GM18858 (cell line): ENCODE results near the gene PXDN.

ENCODE experiments used
- ATAC-seq: cut with Tn5 transposase; IDR thresholded peaks from one replicate; pipeline ENCODE4 v1.9.1; 2021; ENCODE audit not compliant: unreplicated experiment

Gene PXDN

GRCh38 chr2:1653956-1654695 lies 90.2 kb downstream of the PXDN start:
- ATAC-seq: no peak

GRCh38 chr2:1652034-1652790 lies 92.1 kb downstream of the PXDN start:
- ATAC-seq: no peak

- no peak for ATAC-seq
Measured at GRCh38 chr2:1651121-1652033, 92.9 kb downstream of the PXDN start.

GRCh38 chr2:1650085-1650872 lies 94.0 kb downstream of the PXDN start:
- ATAC-seq: no peak

GRCh38 chr2:1649103-1650084 lies 94.9 kb downstream of the PXDN start:
- no peak for ATAC-seq

- ATAC-seq: no peak
Measured at GRCh38 chr2:1648241-1649102, 95.8 kb downstream of the PXDN start.

- no peak for ATAC-seq
Measured at GRCh38 chr2:1647417-1648240, 96.7 kb downstream of the PXDN start.

- ATAC-seq: no peak
Measured at GRCh38 chr2:1645761-1646476, 98.4 kb downstream of the PXDN start.

- ATAC-seq: no peak
Measured at GRCh38 chr2:1644427-1644826, 99.9 kb downstream of the PXDN start.

GRCh38 chr2:1642993-1643619 lies 101.2 kb downstream of the PXDN start:
- ATAC-seq: no peak

GRCh38 chr2:1642066-1642861 lies 102.1 kb downstream of the PXDN start:
- ATAC-seq: no peak

- ATAC-seq: no peak
Measured at GRCh38 chr2:1641523-1641922, 102.8 kb downstream of the PXDN start.

GRCh38 chr2:1640301-1641135 lies 103.8 kb downstream of the PXDN start:
- no peak for ATAC-seq

- no peak for ATAC-seq
Measured at GRCh38 chr2:1639086-1639858, 105.0 kb downstream of the PXDN start.
